Ecto neural progenitor cell (in vitro differentiated cells): ENCODE results near the gene LPCAT3.
"Not testable (repeated sequence)": the region's sequence is repeated elsewhere in the genome, so short reads cannot be mapped to it uniquely, and the experiment has no call there.

ENCODE experiments used
- DNase-seq: peaks from one replicate; pipeline ENCODE4 v3.0.0-alpha.2; 2018; ENCODE audit warnings: low spot score

Gene LPCAT3

GRCh38 chr12:7018350-7019042 lies at the start of gene LPCAT3:
LPCAT3 (minus strand) TSS chr12:7018476; CDS start chr12:7018424, 52 bp downstream.
- peak; percentile 100 for DNase-seq

- no peak for DNase-seq
Observed at GRCh38 chr12:7067096-7067495, 48.8 kb upstream of the LPCAT3 start.

GRCh38 chr12:7066596-7066995 lies 48.3 kb upstream of the LPCAT3 start:
- DNase-seq: no peak

- no peak for DNase-seq
Observed at GRCh38 chr12:7065073-7065623, 46.9 kb upstream of the LPCAT3 start.

GRCh38 chr12:7064516-7064915 lies 46.2 kb upstream of the LPCAT3 start:
- DNase-seq: no peak

- no peak for DNase-seq
Observed at GRCh38 chr12:7061596-7061995, 43.3 kb upstream of the LPCAT3 start.

GRCh38 chr12:7061138-7061537 lies 42.9 kb upstream of the LPCAT3 start:
- DNase-seq: no peak

GRCh38 chr12:7060353-7060954 lies 42.2 kb upstream of the LPCAT3 start, which contains the start of gene C1S:
C1S (plus strand) TSS chr12:7060718; CDS start chr12:7061913, 1,195 bp downstream.
- no peak for DNase-seq

- no peak for DNase-seq
Observed at GRCh38 chr12:7059780-7060179, 41.5 kb upstream of the LPCAT3 start.

- no peak for DNase-seq
Observed at GRCh38 chr12:7058850-7059395, 40.6 kb upstream of the LPCAT3 start.

GRCh38 chr12:7058163-7058845 lies 40.0 kb upstream of the LPCAT3 start:
- no peak for DNase-seq

GRCh38 chr12:7055736-7056135 lies 37.5 kb upstream of the LPCAT3 start:
- DNase-seq: not testable (repeated sequence)

GRCh38 chr12:7054925-7055324 lies 36.6 kb upstream of the LPCAT3 start:
- DNase-seq: no peak

GRCh38 chr12:7049973-7050372 lies 31.7 kb upstream of the LPCAT3 start:
- not testable (repeated sequence) for DNase-seq

GRCh38 chr12:7049445-7049951 lies 31.2 kb upstream of the LPCAT3 start:
- not testable (repeated sequence) for DNase-seq

GRCh38 chr12:7047306-7047705 lies 29.0 kb upstream of the LPCAT3 start:
- DNase-seq: no peak

GRCh38 chr12:7046383-7047105 lies 28.3 kb upstream of the LPCAT3 start:
- no peak for DNase-seq

GRCh38 chr12:7045913-7046312 lies 27.6 kb upstream of the LPCAT3 start:
- DNase-seq: no peak

- DNase-seq: no peak
Observed at GRCh38 chr12:7042842-7043241, 24.6 kb upstream of the LPCAT3 start.

- DNase-seq: no peak
Observed at GRCh38 chr12:7039403-7039802, 21.1 kb upstream of the LPCAT3 start.

- DNase-seq: no peak
Observed at GRCh38 chr12:7038591-7038990, 20.3 kb upstream of the LPCAT3 start.

- not testable (repeated sequence) for DNase-seq
Observed at GRCh38 chr12:7037411-7037810, 19.1 kb upstream of the LPCAT3 start.
